NCI-H524 treated with DMSO at 0.1 percent for 48 hours (cell line): Measurements from ENCODE around the gene SLC12A2.

ENCODE experiments used
- DNase-seq: peaks from one replicate; lab custom pipeline; 2025; lab: John Stamatoyannopoulos, UW

Gene SLC12A2

GRCh38 chr5:128169401-128170017 is 85.9 kb downstream of the SLC12A2 start:
- no peak for DNase-seq

DNA sequence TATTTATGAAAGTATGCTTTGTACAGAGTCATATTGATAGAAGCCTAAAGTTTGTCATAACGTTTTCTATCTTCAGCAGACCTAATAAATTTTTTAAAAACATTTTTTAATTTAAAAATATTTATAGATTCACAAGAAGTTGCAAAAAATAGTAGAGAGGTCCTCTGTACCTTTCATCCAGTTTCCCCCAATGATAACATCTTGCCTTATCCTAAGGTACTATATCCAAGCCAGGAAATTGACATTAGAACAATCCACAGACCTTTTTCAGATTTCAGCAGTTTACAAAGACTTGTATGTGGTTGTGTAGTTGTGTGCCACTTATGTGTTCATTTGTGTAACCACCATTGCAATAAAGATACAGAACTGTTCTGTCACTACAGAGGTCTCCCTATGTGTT is 88.5 kb downstream of the SLC12A2 start:
- no peak for DNase-seq

GRCh38 chr5:128174951-128175350 is 91.4 kb downstream of the SLC12A2 start:
- no peak for DNase-seq

DNA sequence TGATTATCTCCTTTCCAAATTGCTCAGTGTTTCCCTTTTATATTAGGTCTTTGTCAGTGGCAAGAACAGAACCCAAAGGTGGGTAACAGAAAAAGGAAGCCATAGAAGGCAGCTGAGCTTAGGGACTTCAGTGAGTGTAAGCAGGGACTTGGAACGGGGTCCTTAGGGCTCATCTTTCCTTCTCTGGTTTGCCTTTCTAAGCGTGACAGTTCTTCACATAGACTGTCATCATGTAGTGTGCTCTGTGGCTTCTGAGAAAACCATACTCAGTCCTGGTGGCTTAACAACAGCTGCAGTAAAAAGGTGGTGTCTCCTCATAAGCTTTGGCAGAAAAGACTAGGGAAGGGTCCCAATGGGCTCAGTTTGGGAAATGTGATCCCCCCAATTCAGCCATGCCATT is 108.8 kb downstream of the SLC12A2 start:
- DNase-seq, result no peak

GRCh38 chr5:128193665-128194390 is 110.3 kb downstream of the SLC12A2 start:
- no peak for DNase-seq

GRCh38 chr5:128195316-128195715 is 111.8 kb downstream of the SLC12A2 start:
- DNase-seq, result no peak

GRCh38 chr5:128196080-128196479 is 112.5 kb downstream of the SLC12A2 start:
- no peak for DNase-seq

DNA sequence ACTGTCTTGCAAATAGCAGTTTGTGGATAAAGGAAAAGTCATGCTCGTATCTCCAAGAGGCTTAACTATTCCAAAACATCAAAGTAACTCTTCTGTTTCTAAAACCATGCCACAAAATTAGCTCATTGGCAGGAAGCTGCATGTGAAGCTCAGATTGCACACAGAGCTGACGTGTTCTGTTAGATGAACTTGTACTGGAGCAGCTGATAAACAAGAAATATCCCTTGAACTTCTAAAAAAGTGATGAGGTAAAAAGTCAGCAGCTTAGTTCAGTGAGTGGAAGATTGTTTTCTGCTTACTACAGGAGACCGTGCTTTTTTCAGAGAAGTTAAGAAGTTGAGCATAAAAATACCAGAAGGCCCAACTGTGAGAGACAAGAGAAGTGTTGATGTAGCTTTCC is 113.2 kb downstream of the SLC12A2 start:
- no peak for DNase-seq

DNA sequence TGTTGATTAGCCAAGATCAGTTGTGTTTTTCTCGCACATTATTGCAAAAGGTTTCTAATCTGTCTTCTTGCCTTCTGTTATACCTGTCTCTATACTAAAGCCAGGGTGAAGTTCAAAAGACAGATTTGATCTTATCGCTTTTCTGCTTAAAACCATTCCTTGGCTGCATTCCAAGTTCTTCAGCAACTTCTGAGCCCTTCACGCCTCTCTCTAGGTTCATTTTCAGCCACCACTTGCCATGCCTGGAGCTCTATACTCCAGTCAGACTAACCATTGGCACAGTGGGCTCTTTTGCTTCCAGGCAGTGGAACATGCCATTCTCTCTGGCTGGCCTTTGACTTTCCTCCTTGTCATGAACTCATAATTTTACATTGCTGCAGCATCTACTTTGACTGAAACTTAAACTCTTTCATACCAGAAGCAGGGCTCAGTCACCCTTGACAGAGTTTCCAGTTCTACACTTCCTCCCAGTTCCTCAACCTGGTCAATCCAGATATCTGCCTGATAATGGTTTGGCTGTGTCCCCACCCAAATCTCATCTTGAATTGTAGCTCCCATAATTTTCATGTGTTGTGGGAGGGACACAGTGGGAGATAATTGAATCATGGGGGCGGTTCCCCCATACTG is 114.4 kb downstream of the SLC12A2 start:
- no peak for DNase-seq

DNA sequence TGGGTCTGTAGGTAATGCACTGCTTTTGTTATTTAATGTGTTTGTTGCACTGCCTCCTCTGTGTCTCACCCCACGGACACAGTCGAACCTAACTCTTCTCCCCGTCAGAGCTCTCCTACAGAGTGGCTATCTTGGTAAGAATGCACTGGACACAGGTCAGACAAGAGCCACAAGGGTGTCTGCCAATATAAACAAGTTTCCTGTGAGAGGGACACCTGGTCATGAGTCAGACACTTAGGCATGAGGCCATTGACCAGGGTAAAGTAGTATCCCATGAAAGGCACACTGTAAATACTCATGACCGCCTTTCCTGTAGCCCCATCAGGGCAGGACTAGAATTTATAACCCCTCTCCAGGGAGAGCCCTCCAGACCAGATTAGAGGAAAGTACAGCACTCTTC is 115.5 kb downstream of the SLC12A2 start:
- DNase-seq, result no peak

DNA sequence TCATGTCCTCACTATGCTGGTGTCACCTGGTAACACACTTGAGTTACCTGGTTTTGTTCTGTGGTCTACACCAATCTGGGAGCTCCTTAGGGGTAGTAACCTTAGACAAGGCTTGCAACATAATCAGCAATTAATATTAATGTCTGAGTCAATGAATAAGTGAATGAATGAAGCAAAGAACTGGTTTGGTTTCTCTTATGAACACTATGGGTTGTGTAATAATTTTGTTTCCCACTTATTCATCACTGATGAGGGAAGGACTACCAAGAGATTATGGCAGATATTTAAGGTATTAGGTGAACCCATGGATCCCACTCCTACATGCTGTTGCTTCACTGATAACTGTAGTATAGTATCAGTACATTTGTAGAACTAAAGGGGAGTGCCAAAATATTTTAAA is 116.0 kb downstream of the SLC12A2 start:
- no peak for DNase-seq

- DNase-seq, result peak; percentile 29
Observed at GRCh38 chr5:128201065-128201926, 117.7 kb downstream of the SLC12A2 start.

- no peak for DNase-seq
Observed at GRCh38 chr5:128202320-128202719, 118.8 kb downstream of the SLC12A2 start.

- no peak for DNase-seq
Observed at GRCh38 chr5:128208436-128208835, 124.9 kb downstream of the SLC12A2 start.

GRCh38 chr5:128212191-128212806 is 128.7 kb downstream of the SLC12A2 start:
- DNase-seq, result no peak

GRCh38 chr5:128213340-128213739 is 129.8 kb downstream of the SLC12A2 start:
- DNase-seq, result no peak

GRCh38 chr5:128213833-128214232 is 130.3 kb downstream of the SLC12A2 start:
- no peak for DNase-seq

- DNase-seq, result no peak
Observed at GRCh38 chr5:128216285-128216684, 132.7 kb downstream of the SLC12A2 start.

- DNase-seq, result no peak
Observed at GRCh38 chr5:128216860-128217531, 133.4 kb downstream of the SLC12A2 start.

GRCh38 chr5:128220841-128221240 is 137.3 kb downstream of the SLC12A2 start:
- no peak for DNase-seq

DNA sequence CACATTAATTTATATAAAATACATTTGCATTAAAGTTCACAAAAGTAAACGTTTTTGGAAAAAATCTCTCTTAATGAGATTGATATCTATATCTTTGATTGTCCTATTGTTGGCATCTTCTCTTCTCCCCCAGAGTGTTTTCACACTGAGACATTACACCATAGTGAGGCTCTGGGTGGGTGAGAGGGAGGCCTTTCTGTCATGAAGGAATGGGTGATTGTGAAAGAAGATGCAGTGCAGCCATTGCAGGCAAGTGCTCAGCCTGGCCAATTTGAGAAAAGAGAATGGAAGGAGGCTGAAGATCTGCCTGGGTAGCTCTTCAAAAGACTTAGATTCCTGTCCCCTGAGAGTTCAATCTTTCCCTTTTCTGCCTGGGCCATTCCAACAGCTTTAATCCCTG is 140.8 kb downstream of the SLC12A2 start:
- no peak for DNase-seq
